HG03095 (cell line): ENCODE results near the gene GLB1L2.

Source experiments
- ATAC-seq: cut with Tn5 transposase; IDR thresholded peaks from one replicate; pipeline ENCODE4 v1.9.1; 2021; ENCODE audit warnings: moderate library complexity; ENCODE audit not compliant: unreplicated experiment

GLB1L2 gene

GRCh38 chr11:134346101-134346975 is 14.6 kb downstream of the GLB1L2 start:
- ATAC-seq: no peak

- ATAC-seq: no peak
These were observed 15.2 kb downstream of the GLB1L2 start for GRCh38 chr11:134346976-134347350.

- ATAC-seq: no peak
These were observed 15.7 kb downstream of the GLB1L2 start for GRCh38 chr11:134347441-134347840.

GRCh38 chr11:134349109-134349801 is 17.5 kb downstream of the GLB1L2 start:
- ATAC-seq: no peak

- ATAC-seq: no peak
These were observed 18.1 kb downstream of the GLB1L2 start for GRCh38 chr11:134349802-134350355.

GRCh38 chr11:134350381-134350780 is 18.6 kb downstream of the GLB1L2 start:
- peak; percentile 67 for ATAC-seq

GRCh38 chr11:134352111-134352510 is 20.3 kb downstream of the GLB1L2 start:
- ATAC-seq: no peak

- ATAC-seq: no peak
These were observed 23.3 kb downstream of the GLB1L2 start for GRCh38 chr11:134355136-134355535.

- ATAC-seq: no peak
These were observed 23.9 kb downstream of the GLB1L2 start for GRCh38 chr11:134355656-134356055.

GRCh38 chr11:134356656-134357544 is 25.1 kb downstream of the GLB1L2 start:
- ATAC-seq: no peak

- no peak for ATAC-seq
These were observed 25.7 kb downstream of the GLB1L2 start for GRCh38 chr11:134357545-134357839.

- ATAC-seq: no peak
These were observed 26.5 kb downstream of the GLB1L2 start for GRCh38 chr11:134358165-134358855.

GRCh38 chr11:134358856-134359490 is 27.2 kb downstream of the GLB1L2 start:
- no peak for ATAC-seq

- no peak for ATAC-seq
These were observed 27.9 kb downstream of the GLB1L2 start for GRCh38 chr11:134359646-134360045.

- peak; percentile 67 for ATAC-seq
These were observed 28.5 kb downstream of the GLB1L2 start for GRCh38 chr11:134360050-134360835.

- no peak for ATAC-seq
These were observed 29.9 kb downstream of the GLB1L2 start for GRCh38 chr11:134361661-134362060.

- ATAC-seq: no peak
These were observed 30.6 kb downstream of the GLB1L2 start for GRCh38 chr11:134362192-134362901.

- no peak for ATAC-seq
These were observed 31.4 kb downstream of the GLB1L2 start for GRCh38 chr11:134363161-134363560.

GRCh38 chr11:134363592-134363991 is 31.8 kb downstream of the GLB1L2 start:
- ATAC-seq: no peak
